Renal cortical epithelial cell (primary cell): ENCODE results near the gene KCNJ9. TPM values are rescaled to one million over a fixed set of nuclear protein-coding genes. Genes with fewer than 3 reads are reported as not detected.
A peak's percentile ranks its signal among the peaks of the same experiment; 100 is the strongest.
"Not testable (repeated sequence)": the region's sequence is repeated elsewhere in the genome, so short reads cannot be mapped to it uniquely, and the experiment has no call there.

Source experiments
- DNase-seq: peaks from one replicate; pipeline ENCODE4 v3.0.0-alpha.2; 2011; ENCODE audit warnings: low read depth
- total RNA-seq: library from RNA; depleted of rRNA; stranded (reverse); fragments of >200 nt; gene quantifications from 2 replicates; pipeline ENCODE4 v1.2.3, GENCODE V29; 2014

KCNJ9 gene
- not detected in 2 replicates for total RNA-seq

DNA sequence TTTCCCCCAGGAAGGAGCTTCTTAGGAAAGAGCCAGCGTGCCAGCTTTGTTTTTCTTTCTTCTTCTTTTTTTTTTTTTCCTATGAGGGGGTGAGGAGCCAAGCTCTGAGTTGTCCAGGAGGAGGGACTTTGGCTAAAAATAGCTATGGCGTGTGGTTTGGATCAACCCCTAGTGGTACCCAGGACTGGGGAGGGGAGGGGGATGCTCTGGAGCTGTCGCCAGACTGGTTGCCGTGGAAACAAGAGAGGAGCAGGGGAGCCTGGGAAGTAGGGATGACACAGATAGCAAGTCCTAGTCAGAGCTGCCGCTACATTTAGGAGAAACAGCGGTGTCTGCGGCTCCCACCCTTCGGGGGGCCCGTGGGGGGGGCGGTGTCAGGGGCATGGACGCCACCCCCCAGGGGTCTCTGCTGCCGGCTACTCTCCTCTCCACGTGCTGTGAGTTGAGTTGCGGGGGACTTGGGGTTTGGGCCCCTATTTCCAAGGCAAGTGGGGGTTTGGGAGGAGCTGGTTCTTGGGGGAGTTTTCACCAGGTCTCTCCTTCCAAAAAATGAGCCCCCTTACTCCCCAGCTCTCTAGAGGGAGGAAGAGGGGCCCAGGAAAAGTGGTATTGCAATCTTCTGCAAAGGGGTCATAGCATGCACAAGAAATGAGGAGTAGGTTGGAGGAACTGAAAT lies at the start of gene KCNJ9:
Gene KCNJ9, plus strand, starts transcription at position 278 of the 676 bp plus-strand sequence. CDS start 2,493 bp downstream, outside the sequence.
- no peak for DNase-seq

DNA sequence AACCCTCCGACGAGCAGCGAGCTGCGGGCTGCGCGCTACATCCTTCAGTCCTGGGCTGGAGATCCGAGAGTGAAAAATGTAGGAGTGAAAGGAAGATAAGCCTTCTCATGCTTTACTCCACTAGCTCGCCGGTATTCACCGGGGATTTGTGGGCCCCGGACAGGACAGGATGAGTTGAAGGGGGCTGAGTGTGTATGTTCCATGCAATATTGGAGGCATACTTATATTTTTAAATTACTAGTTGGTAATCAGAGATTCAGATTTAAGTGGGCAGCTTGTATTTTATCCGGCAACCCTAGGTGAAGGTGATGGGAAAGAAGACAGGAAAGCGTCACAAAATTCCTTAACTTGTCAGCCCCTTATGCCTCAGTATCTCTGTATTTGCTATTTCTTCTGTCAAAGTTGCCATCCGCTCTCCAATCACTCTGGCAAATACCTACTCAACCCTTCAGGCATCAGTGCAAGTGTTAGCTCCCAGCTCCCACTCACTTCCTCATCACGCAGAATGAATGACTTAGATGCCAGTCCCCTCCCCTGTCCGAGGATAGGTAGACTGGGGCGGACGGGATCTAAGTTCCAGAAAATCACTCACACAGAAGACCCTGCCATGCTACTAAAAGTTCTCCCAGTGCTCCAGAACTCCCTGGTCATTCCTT lies 49.0 kb upstream of the KCNJ9 start:
- DNase-seq: peak; percentile 26

- DNase-seq: no peak
Observed at GRCh38 chr1:160040476-160040875, 40.9 kb upstream of the KCNJ9 start.

DNA sequence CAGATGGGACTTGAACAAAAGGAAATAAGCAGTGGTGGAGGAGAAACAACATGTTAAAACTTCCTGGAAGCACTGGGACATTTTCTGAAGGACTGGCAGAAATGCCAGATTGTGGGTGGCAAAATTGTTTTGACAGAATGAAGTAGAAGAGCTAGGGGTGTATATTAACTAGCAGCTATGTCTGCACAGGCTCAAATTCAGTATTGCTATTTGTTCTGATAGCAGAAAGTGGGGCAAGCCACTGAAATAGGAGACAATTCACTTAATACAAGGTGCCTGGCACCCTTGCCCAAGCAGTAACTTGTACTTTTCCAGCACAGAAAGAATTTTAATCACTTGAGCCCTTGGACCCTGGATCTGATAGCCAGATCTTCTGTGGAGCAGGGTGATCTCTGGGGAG lies 37.8 kb upstream of the KCNJ9 start:
- no peak for DNase-seq

DNA sequence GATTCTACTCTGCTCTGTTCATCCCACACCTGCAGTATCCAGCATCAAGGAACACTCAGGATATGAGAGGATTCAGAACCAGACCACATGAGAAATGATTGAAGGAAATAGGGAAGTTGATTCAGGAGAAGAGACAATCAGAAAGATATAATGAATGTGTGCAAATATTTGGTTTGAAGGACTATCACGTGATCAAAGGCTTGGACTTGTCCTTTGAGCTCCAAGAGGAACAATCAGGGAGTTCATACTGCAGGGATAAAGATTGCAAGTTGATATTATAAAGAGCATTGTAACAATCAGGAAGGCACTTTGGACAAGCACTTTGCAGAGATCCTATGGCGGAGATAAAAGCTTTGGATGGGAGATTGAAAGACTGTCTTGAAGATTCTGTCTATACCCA lies 35.7 kb upstream of the KCNJ9 start:
- DNase-seq: no peak

- peak; percentile 11 for DNase-seq
Observed at GRCh38 chr1:160046494-160047110, 34.7 kb upstream of the KCNJ9 start.

DNA sequence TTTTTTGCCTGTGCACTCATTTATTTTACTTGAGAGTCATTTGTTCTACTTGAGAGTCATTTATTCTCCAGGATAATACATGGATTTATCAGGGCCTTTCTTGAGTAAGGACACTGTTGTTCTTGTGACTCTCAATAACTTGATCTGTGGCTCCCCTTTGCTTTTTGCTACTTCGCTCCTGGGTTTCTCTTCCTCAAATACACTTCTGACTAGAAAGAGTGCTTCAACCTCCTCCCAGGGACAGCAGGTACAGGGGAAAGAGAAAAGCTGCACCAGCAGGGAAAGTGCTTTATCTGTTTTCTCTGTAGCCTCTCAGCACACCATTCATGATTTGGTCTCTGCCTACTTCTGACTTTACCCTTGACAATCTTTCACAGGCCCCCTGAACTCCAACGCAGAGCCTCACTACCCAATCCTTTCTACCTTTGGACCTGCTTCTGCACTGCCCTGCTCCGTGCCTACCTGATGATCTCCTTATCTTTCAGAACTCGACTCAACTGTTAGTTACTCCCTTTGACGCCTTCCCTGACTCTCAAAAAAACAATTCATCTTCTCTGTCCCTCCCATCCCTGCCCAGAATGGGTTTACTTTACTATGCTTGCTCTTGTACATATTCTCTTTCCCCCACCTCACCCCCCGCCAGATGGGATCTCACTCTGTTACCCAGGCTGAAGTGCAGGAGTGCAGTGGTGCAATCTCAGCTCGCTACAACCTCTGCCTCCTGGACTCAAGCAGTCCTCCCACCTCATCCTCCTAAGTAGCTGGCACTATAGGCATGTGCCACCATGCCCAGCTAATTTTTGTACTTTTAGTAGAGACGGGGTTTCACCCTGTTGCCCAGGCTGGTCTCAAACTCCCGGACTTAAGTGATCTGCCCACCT lies 34.0 kb upstream of the KCNJ9 start:
- DNase-seq: no peak

DNA sequence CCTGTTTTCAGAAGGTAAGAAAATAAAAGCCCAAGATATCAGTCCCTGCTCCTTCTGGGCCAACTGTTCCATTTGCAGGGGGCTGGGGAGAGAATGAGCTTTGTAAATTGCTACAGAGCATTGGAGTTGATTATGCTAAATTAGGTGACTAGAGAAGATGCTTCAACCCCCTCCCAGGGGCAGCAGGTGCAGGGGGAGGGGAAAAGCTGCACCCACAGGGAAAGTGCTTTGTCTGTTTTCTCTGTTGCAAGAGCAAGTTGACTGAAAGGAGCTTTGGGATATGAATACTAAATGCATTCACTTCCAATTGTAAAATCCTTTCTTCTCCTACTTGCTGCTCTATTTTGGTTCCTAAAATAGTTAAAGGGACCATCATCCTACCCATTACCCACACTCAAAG lies 33.0 kb upstream of the KCNJ9 start:
- no peak for DNase-seq

DNA sequence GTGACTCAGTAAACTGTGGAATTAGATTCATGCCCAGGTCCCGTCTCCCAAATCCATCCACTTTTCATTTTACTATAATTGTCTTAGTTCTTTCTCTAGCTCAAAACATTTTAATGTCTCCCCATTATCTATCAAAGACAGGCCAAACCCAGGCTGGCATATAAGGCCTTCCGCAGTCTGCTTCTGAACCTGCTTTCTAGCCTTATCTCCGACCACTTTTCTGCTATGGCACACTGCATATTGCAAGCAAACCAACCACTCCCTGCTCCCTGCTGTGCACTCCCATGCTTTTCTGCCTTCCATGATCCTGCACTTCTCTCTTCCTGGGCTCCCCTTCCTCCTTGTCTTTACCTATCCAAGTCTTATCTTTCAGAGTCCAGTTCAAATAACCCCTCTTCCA lies 32.2 kb upstream of the KCNJ9 start:
- DNase-seq: no peak

GRCh38 chr1:160050182-160050581 lies 31.2 kb upstream of the KCNJ9 start:
- not testable (repeated sequence) for DNase-seq

- no peak for DNase-seq
Observed at GRCh38 chr1:160050619-160051018, 30.7 kb upstream of the KCNJ9 start.

GRCh38 chr1:160052936-160053335 lies 28.4 kb upstream of the KCNJ9 start:
- no peak for DNase-seq

DNA sequence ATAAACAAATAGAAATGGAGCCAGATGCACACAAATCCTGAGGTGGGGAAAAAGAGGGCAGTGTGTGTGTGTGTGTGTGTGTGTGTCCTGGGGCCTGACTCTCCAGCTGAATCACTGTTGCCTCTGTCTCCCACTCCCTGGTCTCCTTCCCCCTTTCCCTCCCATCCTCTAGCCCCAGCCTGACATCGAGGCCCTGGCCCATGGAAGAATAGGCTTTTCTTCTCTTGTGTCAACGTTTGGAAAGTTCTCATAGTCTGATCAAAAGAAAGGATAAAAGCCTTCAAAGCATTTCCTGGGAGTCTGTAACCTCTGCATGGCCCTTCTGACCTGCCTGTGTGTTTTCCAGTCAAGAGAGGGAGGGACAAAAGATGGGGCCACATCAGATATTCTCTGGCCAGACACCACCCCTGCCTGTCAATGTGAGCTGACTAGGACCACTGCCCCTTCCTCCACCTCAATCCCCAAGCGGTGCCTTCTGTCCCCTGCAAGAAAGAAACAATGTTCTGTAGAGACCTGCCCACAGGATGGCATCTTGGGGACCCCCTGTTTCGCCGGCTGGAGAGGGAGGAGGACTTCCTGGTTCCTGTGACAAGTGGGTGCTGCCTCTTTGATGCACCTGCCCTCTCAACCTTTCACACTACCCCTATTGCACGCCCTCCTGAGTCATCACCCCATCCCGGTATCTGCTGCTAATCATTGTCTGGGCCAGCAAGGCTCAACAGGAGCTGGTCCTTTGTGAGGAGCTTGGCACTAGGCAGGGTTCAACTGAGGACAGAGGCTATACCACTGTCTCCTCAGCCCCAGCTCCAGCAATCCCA lies 27.6 kb upstream of the KCNJ9 start:
- DNase-seq: no peak

DNA sequence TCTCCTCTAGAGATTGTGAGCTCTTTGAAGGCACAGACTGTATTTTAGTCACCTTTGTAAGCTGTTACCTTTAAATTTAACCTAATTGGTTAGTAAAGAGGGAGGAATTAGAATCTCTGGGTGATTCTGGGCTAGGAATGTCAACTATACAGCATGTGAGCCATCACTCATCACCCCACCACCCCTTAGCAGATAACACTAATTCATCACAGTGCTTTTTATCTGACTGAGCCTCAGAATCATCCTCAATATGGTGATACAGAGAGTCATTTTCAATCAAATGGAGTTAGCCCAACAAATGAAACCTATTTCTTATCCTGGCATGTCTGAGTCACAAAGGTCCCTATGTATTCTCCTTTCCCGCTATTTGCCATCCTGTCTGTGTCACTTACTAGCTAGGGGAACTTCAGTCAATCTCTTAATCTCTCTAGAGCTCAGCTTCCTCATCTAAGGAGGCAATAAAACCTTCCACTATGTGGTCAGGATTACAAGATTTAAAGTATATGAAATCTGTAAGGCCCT lies 24.6 kb upstream of the KCNJ9 start:
- no peak for DNase-seq

- no peak for DNase-seq
Observed at GRCh38 chr1:160058087-160058486, 23.3 kb upstream of the KCNJ9 start.

DNA sequence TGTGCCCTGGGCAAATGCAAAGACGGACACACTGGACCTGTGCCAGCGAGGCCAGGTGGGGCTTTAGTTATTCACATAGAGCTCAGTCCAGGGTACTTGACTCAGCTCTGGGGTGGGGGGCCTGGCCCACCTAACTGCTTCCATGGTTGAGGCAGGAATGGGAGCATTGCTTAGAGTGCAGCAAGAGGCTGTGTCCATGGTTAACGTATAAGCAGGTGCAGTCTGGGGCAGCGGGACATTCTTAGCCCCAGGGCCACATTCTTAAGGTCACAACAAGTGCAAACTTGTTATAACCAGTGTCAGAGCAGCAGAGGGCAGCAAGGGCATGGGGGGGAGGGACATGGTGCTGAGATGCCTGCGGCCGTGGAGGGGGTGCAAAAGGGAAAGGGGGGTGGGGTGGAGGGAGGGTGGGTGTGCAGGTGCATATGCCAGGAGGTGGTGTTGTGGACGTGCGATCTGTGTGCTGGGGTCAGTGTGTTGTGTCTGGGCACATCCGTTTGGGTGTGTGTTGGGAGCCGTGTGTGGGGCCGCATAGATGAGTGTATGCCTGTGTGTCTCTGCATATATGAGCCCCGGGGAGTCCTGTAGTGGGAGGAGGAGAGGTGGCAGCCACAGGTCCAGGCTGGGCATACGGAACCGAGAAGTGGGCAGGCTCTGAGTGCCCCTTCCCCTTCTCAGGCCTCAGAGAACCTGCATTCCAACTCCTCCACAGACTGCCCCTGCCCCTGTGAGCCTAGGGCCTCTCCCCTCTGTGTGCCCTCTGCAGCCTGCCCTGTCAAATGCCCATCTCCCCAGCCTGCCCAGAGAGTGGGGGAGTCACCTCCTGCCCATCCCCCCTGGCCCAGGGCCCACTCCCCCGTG lies 19.7 kb upstream of the KCNJ9 start:
- DNase-seq: peak; percentile 81

GRCh38 chr1:160062230-160062532 lies 19.2 kb upstream of the KCNJ9 start:
- no peak for DNase-seq

GRCh38 chr1:160063176-160063575 lies 18.2 kb upstream of the KCNJ9 start:
- DNase-seq: no peak

DNA sequence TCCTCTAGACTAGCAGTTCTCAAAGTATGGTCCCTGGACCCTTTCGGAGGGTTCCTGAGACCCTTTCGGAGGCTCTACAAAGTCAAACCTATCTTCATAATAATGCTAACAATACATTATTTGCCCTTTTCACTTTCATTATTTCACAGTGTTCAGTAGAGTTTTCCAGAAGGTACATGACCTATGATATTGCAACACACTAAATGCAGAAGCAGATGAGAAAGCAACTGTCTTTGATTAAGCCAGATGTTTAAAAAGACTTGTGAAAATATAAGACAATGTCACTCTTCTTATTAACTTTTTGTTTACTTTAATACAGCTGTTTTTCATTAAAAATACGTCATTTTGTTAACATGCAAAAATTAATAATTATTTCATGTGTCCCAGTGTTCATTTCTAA lies 17.2 kb upstream of the KCNJ9 start:
- DNase-seq: no peak

- DNase-seq: no peak
Observed at GRCh38 chr1:160064746-160065145, 16.6 kb upstream of the KCNJ9 start.
